PC-9 (cell line): ENCODE measurements around the gene LMAN1L.

Experiments used
- EZH2 ChIP-seq: fragments of 200-600 bp; sonication (generic); IDR thresholded peaks from 2 replicates; pipeline ENCODE4 v1.8.0; 2017; ENCODE audit warnings: antibody characterized with exemption, low read depth
- TF ChIP-seq, protein P1 (sequence below): fragments of 200-600 bp; sonication (generic); conservative IDR thresholded peaks from 2 replicates; pipeline ENCODE4 v1.6.1; 2017; ENCODE audit warnings: mixed run types, antibody characterized with exemption, mild to moderate bottlenecking, moderate library complexity

DNA sequence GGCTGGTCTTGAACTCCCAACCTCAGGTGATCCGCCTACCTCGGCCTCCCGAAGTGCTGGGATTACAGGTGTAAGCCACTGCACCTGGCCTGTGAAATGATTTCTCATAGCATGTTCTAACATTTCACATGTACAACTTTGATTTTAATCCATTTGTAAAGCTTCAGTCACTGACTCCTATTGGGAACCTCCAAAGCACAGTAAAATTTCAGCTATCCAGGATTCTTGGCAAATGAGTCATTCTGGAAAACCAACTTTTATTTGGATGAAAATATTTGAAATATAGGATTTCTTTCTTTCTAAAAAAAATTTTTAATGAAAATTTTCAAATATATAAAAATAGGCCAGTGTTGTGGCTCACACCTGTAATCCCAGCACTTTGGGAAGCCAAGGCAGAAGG lies 2.7 kb upstream of the LMAN1L start:
- TF ChIP-seq, protein P1, sequence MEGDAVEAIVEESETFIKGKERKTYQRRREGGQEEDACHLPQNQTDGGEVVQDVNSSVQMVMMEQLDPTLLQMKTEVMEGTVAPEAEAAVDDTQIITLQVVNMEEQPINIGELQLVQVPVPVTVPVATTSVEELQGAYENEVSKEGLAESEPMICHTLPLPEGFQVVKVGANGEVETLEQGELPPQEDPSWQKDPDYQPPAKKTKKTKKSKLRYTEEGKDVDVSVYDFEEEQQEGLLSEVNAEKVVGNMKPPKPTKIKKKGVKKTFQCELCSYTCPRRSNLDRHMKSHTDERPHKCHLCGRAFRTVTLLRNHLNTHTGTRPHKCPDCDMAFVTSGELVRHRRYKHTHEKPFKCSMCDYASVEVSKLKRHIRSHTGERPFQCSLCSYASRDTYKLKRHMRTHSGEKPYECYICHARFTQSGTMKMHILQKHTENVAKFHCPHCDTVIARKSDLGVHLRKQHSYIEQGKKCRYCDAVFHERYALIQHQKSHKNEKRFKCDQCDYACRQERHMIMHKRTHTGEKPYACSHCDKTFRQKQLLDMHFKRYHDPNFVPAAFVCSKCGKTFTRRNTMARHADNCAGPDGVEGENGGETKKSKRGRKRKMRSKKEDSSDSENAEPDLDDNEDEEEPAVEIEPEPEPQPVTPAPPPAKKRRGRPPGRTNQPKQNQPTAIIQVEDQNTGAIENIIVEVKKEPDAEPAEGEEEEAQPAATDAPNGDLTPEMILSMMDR: no peak
- no peak for TF ChIP-seq EZH2
